ENCODE data around the gene MPHOSPH6.
"Not testable (repeated sequence)": the region's sequence is repeated elsewhere in the genome, so short reads cannot be mapped to it uniquely, and the experiment has no call there.

MPHOSPH6 gene

GRCh38 chr16:82169861-82170845, at the start of gene MPHOSPH6:
Gene MPHOSPH6, minus strand, starts transcription at chr16:82170224. Its CDS starts 49 bp downstream, at chr16:82170175.
- in situ Hi-C loops (cut with HindIII; ENCODE audit: low sequenced_read_pairs): no loop called here

GRCh38 chr16:82219298-82219697, 49.3 kb upstream of the MPHOSPH6 start:
- in situ Hi-C loops (cut with HindIII; ENCODE audit: low sequenced_read_pairs): loop anchor here (5.0 kb wide), 1 partner anchor 272 kb away; no protein-coding TSS in a partner anchor

- in situ Hi-C loops (cut with HindIII; ENCODE audit: low sequenced_read_pairs): not testable (repeated sequence)
Observed at GRCh38 chr16:82209314-82209713, 39.3 kb upstream of the MPHOSPH6 start.

- in situ Hi-C loops (cut with HindIII; ENCODE audit: low sequenced_read_pairs): no loop called here
Observed at GRCh38 chr16:82203198-82203597, 33.2 kb upstream of the MPHOSPH6 start.

- in situ Hi-C loops (cut with HindIII; ENCODE audit: low sequenced_read_pairs): no loop called here
Observed at GRCh38 chr16:82201926-82202325, 31.9 kb upstream of the MPHOSPH6 start.

GRCh38 chr16:82201351-82201750, 31.3 kb upstream of the MPHOSPH6 start:
- in situ Hi-C loops (cut with HindIII; ENCODE audit: low sequenced_read_pairs): no loop called here

- in situ Hi-C loops (cut with HindIII; ENCODE audit: low sequenced_read_pairs): no loop called here
Observed at GRCh38 chr16:82199209-82199608, 29.2 kb upstream of the MPHOSPH6 start.

GRCh38 chr16:82197540-82198240, 27.7 kb upstream of the MPHOSPH6 start:
- in situ Hi-C loops (cut with HindIII; ENCODE audit: low sequenced_read_pairs): no loop called here

GRCh38 chr16:82195917-82196494, 26.0 kb upstream of the MPHOSPH6 start:
- in situ Hi-C loops (cut with HindIII; ENCODE audit: low sequenced_read_pairs): no loop called here

- in situ Hi-C loops (cut with HindIII; ENCODE audit: low sequenced_read_pairs): loop anchor here (5.0 kb wide), 1 partner anchor 42 kb away; no protein-coding TSS in a partner anchor
Observed at GRCh38 chr16:82194086-82194485, 24.1 kb upstream of the MPHOSPH6 start.

GRCh38 chr16:82192665-82193064, 22.6 kb upstream of the MPHOSPH6 start:
- in situ Hi-C loops (cut with HindIII; ENCODE audit: low sequenced_read_pairs): loop anchor here (5.0 kb wide), 1 partner anchor 40 kb away; no protein-coding TSS in a partner anchor

- in situ Hi-C loops (cut with HindIII; ENCODE audit: low sequenced_read_pairs): loop anchor here (5.0 kb wide), 1 partner anchor 38 kb away; no protein-coding TSS in a partner anchor
Observed at GRCh38 chr16:82190386-82190785, 20.4 kb upstream of the MPHOSPH6 start.

GRCh38 chr16:82187829-82188228, 17.8 kb upstream of the MPHOSPH6 start:
- in situ Hi-C loops (cut with HindIII; ENCODE audit: low sequenced_read_pairs): no loop called here

GRCh38 chr16:82185012-82185411, 15.0 kb upstream of the MPHOSPH6 start:
- in situ Hi-C loops (cut with HindIII; ENCODE audit: low sequenced_read_pairs): no loop called here

- in situ Hi-C loops (cut with HindIII; ENCODE audit: low sequenced_read_pairs): no loop called here
Observed at GRCh38 chr16:82184213-82184612, 14.2 kb upstream of the MPHOSPH6 start.

- in situ Hi-C loops (cut with HindIII; ENCODE audit: low sequenced_read_pairs): no loop called here
Observed at GRCh38 chr16:82183004-82183397, 13.0 kb upstream of the MPHOSPH6 start.

GRCh38 chr16:82182266-82183003, 12.4 kb upstream of the MPHOSPH6 start:
- in situ Hi-C loops (cut with HindIII; ENCODE audit: low sequenced_read_pairs): no loop called here

GRCh38 chr16:82181461-82182185, 11.6 kb upstream of the MPHOSPH6 start:
- in situ Hi-C loops (cut with HindIII; ENCODE audit: low sequenced_read_pairs): no loop called here

GRCh38 chr16:82178352-82178751, 8.3 kb upstream of the MPHOSPH6 start:
- in situ Hi-C loops (cut with HindIII; ENCODE audit: low sequenced_read_pairs): no loop called here

GRCh38 chr16:82177555-82177954, 7.5 kb upstream of the MPHOSPH6 start:
- in situ Hi-C loops (cut with HindIII; ENCODE audit: low sequenced_read_pairs): no loop called here

Measured in endothelial cell of hepatic sinusoid (primary cell).